Neural cell (in vitro differentiated cells): Measurements from ENCODE around the gene STYXL2. TPM values are rescaled to one million over a fixed set of nuclear protein-coding genes. Genes with fewer than 3 reads are reported as not detected.

Source experiments
- H2AFZ ChIP-seq: fragments of 200-600, 300-800 bp; sonication (generic), shearing (Covaris generic); 2 replicates; pipeline ENCODE4 v1.6.0; 2014; ENCODE audit warnings: low read depth, mild to moderate bottlenecking, antibody characterized with exemption, low read length, moderate library complexity
- H3F3A ChIP-seq: fragments of 200-600 bp; shearing (Covaris generic); 2 replicates; pipeline ENCODE4 v1.6.1; 2016; ENCODE audit warnings: mild to moderate bottlenecking, moderate library complexity, mixed read lengths, antibody characterized with exemption, low read length; ENCODE audit not compliant: insufficient read depth, poor library complexity, severe bottlenecking
- H3K27ac ChIP-seq: fragments of 200-600, 300-800 bp; sonication (generic), shearing (Covaris generic); 2 replicates; pipeline ENCODE4 v1.5.1; 2014; ENCODE audit warnings: mild to moderate bottlenecking, low read length, moderate library complexity
- H3K27me3 ChIP-seq: fragments of 300-800, 200-600 bp; sonication (generic), shearing (Covaris generic); 2 replicates; pipeline ENCODE4 v1.6.0; 2014; ENCODE audit warnings: mild to moderate bottlenecking, low read depth, low read length, moderate library complexity; ENCODE audit not compliant: insufficient read depth
- H3K36me3 ChIP-seq: fragments of 300-800, 200-600 bp; sonication (generic), shearing (Covaris generic); 2 replicates; pipeline ENCODE4 v1.5.1; 2014; ENCODE audit warnings: mild to moderate bottlenecking, antibody characterized with exemption, low read length, moderate library complexity; ENCODE audit not compliant: insufficient read depth
- H3K4me2 ChIP-seq: fragments of 300-800, 200-600 bp; sonication (generic), shearing (Covaris generic); 2 replicates; pipeline ENCODE4 v1.6.0; 2014; ENCODE audit warnings: mild to moderate bottlenecking, low read length
- H3K4me3 ChIP-seq: fragments of 300-800, 200-600 bp; sonication (generic), shearing (Covaris generic); 2 replicates; pipeline ENCODE4 v1.5.1; 2014; ENCODE audit warnings: mild to moderate bottlenecking, low read length, moderate library complexity
- H3K79me2 ChIP-seq: fragments of 200-600 bp; shearing (Covaris generic); replicated peaks from 2 replicates; pipeline ENCODE4 v1.6.0; 2014; ENCODE audit warnings: mild to moderate bottlenecking, low read length, moderate library complexity; ENCODE audit not compliant: insufficient read depth
- H3K9ac ChIP-seq: fragments of 300-800, 200-600 bp; sonication (generic), shearing (Covaris generic); 2 replicates; pipeline ENCODE4 v1.6.1; 2016; ENCODE audit warnings: mild to moderate bottlenecking, low read length, mixed read lengths
- H3K9me2 ChIP-seq: fragments of 200-600 bp; shearing (Covaris generic); 2 replicates; pipeline ENCODE4 v1.6.1; 2016; ENCODE audit warnings: mild to moderate bottlenecking, low read length, mixed read lengths; ENCODE audit not compliant: insufficient read depth
- H3K9me3 ChIP-seq: fragments of 200-600, 300-800 bp; sonication (generic), shearing (Covaris generic); 2 replicates; pipeline ENCODE4 v1.6.1; 2016; ENCODE audit warnings: mild to moderate bottlenecking, mixed run types, low read length, moderate library complexity, mixed read lengths
- H4K20me1 ChIP-seq: fragments of 200-600 bp; shearing (Covaris generic); 2 replicates; pipeline ENCODE4 v1.6.1; 2016; ENCODE audit warnings: mild to moderate bottlenecking, mixed run types; ENCODE audit not compliant: insufficient read depth
- EP300 ChIP-seq: fragments of 450-650 bp; conservative IDR thresholded peaks from 2 replicates; pipeline ENCODE4 v1.6.1; 2014; ENCODE audit warnings: antibody characterized with exemption, mild to moderate bottlenecking, moderate library complexity; ENCODE audit not compliant: poor library complexity, severe bottlenecking
- EZH2 ChIP-seq: fragments of 200-600, 300-800 bp; shearing (Covaris generic), sonication (generic); IDR thresholded peaks from 2 replicates; pipeline ENCODE4 v1.6.1; 2014; ENCODE audit warnings: antibody characterized with exemption, low read length, borderline replicate concordance, mild to moderate bottlenecking; ENCODE audit not compliant: insufficient read depth, poor library complexity, severe bottlenecking
- MXI1 ChIP-seq: fragments of 450-650 bp; conservative IDR thresholded peaks from 2 replicates; pipeline ENCODE4 v1.6.1; 2014; ENCODE audit warnings: antibody characterized with exemption, mild to moderate bottlenecking; ENCODE audit not compliant: poor library complexity, severe bottlenecking
- POLR2AphosphoS5 ChIP-seq: IDR thresholded peaks from 2 replicates; pipeline ENCODE4 v1.6.1; 2012
- RAD21 ChIP-seq: fragments of 450-650 bp; conservative IDR thresholded peaks from 2 replicates; pipeline ENCODE4 v1.6.1; 2014; ENCODE audit warnings: antibody characterized with exemption, mild to moderate bottlenecking, moderate library complexity
- SMC3 ChIP-seq: fragments of 450-650 bp; conservative IDR thresholded peaks from 2 replicates; pipeline ENCODE4 v1.6.1; 2014; ENCODE audit warnings: antibody characterized with exemption, mild to moderate bottlenecking, moderate library complexity; ENCODE audit not compliant: poor library complexity
- TAF1 ChIP-seq: IDR thresholded peaks from 2 replicates; pipeline ENCODE4 v1.6.1; 2012; ENCODE audit warnings: low read depth
- polyA plus RNA-seq: library from polyadenylated mRNA; depleted of rRNA; stranded (reverse); fragments of >200 nt; gene quantifications from 2 replicates; pipeline ENCODE4 v1.2.3, GENCODE V29; 2014
- TF ChIP-seq, protein P1 (sequence below): fragments of 450-650 bp; IDR thresholded peaks from 2 replicates; pipeline ENCODE4 v1.5.1; 2014; ENCODE audit warnings: antibody characterized with exemption, mild to moderate bottlenecking, moderate library complexity; ENCODE audit not compliant: poor library complexity, severe bottlenecking
- TF ChIP-seq, protein P2 (sequence below): IDR thresholded peaks from 2 replicates; pipeline ENCODE4 v1.6.1; 2012; ENCODE audit warnings: borderline replicate concordance

Gene STYXL2
- polyA plus RNA-seq, 1 donor from 2014 or later = not detected

DNA sequence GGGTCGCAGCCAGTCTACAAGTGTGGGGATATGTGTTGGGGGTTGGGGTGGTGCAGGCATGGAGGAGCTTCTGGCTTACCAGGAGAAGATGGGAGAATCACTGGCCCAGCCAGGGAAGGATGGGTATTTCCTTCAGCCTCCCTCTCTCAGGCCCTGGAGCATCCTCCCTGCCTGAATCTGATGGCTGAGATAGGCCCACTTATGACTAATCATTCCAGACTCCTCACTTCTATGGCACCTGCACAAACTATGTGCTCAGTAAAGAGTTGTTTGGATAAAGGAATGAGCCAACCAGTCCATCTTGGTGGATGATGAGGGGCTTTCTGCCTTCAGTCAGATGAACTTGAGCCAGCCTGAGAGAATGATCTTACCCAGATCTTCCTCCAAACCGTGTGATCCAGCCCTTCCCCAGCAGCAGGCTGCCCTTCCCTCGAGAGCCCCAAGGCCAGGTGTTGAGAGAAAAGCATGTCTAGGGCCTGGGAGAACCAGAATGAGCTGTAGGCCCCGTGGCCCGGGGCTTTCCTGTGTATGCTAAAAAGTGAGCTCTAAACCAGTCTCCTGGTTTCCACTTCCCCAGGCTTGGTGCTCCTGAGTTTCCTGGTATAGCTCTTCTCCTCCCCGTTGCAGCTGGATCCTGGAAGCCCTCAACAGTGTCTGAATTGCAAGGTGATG is 5.0 kb upstream of the STYXL2 start:
- TF ChIP-seq POLR2AphosphoS5 = no peak
- no peak for TF ChIP-seq EZH2
- TF ChIP-seq MXI1 = no peak
- no peak for TF ChIP-seq SMC3
- no peak for TF ChIP-seq EP300
- no peak for TF ChIP-seq RAD21
- TF ChIP-seq, protein P1, sequence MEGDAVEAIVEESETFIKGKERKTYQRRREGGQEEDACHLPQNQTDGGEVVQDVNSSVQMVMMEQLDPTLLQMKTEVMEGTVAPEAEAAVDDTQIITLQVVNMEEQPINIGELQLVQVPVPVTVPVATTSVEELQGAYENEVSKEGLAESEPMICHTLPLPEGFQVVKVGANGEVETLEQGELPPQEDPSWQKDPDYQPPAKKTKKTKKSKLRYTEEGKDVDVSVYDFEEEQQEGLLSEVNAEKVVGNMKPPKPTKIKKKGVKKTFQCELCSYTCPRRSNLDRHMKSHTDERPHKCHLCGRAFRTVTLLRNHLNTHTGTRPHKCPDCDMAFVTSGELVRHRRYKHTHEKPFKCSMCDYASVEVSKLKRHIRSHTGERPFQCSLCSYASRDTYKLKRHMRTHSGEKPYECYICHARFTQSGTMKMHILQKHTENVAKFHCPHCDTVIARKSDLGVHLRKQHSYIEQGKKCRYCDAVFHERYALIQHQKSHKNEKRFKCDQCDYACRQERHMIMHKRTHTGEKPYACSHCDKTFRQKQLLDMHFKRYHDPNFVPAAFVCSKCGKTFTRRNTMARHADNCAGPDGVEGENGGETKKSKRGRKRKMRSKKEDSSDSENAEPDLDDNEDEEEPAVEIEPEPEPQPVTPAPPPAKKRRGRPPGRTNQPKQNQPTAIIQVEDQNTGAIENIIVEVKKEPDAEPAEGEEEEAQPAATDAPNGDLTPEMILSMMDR = no peak
- TF ChIP-seq, protein P2, sequence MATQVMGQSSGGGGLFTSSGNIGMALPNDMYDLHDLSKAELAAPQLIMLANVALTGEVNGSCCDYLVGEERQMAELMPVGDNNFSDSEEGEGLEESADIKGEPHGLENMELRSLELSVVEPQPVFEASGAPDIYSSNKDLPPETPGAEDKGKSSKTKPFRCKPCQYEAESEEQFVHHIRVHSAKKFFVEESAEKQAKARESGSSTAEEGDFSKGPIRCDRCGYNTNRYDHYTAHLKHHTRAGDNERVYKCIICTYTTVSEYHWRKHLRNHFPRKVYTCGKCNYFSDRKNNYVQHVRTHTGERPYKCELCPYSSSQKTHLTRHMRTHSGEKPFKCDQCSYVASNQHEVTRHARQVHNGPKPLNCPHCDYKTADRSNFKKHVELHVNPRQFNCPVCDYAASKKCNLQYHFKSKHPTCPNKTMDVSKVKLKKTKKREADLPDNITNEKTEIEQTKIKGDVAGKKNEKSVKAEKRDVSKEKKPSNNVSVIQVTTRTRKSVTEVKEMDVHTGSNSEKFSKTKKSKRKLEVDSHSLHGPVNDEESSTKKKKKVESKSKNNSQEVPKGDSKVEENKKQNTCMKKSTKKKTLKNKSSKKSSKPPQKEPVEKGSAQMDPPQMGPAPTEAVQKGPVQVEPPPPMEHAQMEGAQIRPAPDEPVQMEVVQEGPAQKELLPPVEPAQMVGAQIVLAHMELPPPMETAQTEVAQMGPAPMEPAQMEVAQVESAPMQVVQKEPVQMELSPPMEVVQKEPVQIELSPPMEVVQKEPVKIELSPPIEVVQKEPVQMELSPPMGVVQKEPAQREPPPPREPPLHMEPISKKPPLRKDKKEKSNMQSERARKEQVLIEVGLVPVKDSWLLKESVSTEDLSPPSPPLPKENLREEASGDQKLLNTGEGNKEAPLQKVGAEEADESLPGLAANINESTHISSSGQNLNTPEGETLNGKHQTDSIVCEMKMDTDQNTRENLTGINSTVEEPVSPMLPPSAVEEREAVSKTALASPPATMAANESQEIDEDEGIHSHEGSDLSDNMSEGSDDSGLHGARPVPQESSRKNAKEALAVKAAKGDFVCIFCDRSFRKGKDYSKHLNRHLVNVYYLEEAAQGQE = no peak
- TF ChIP-seq TAF1 = no peak
- Histone ChIP-seq H3F3A (no peaks in the 10 kb centered on the region), H4K20me1 (no peaks in the 10 kb centered on the region), H3K4me3 (no peak overlapping the region), H3K4me2 (no peak overlapping the region), H3K9me3 (no peaks in the 10 kb centered on the region), H3K9me2 (no peaks in the 10 kb centered on the region), H3K27ac (no peak overlapping the region), H3K36me3 (no peaks in the 10 kb centered on the region), H3K79me2 (no peaks in the 10 kb centered on the region), H3K9ac (no peak overlapping the region), H3K27me3 (no peaks in the 10 kb centered on the region), H2AFZ (no peak overlapping the region)

DNA sequence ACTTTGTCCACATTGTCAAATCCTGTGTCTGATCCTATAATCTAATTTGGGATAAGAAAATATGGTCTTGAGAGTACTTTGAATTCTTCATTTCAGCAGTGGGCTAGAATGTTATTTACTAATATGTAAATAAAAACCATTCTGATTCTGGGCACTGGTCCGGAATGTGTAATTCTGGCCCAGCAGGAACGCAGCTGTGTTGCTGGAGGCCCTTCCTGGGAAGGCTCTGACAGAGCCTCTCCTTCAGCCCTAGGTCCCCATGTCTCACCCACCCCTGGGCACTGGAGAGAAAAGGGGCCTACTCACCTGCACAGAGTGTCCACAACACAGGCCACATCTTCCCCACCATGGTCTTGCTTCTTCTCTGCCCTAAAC is 3.9 kb upstream of the STYXL2 start:
- Histone ChIP-seq H3K79me2 (no peaks in the 10 kb centered on the region), H3K27me3 (no peaks in the 10 kb centered on the region), H3K9ac (no peak overlapping the region), H3K27ac (no peak overlapping the region), H3K4me2 (no peak overlapping the region), H2AFZ (no peak overlapping the region), H3K36me3 (no peaks in the 10 kb centered on the region), H4K20me1 (no peaks in the 10 kb centered on the region), H3F3A (no peaks in the 10 kb centered on the region), H3K4me3 (no peak overlapping the region), H3K9me3 (no peaks in the 10 kb centered on the region), H3K9me2 (no peaks in the 10 kb centered on the region)
- TF ChIP-seq EZH2 (no peak), POLR2AphosphoS5 (no peak), MXI1 (no peak), SMC3 (no peak), EP300 (no peak), TAF1 (no peak), RAD21 (no peak)
- TF ChIP-seq, protein P1 = no peak
- TF ChIP-seq, protein P2 = no peak
